SU-DHL-6 (cell line): Measurements from ENCODE around the gene PIGH.

Experiments used
- CTCF ChIP-seq: fragments of 200-600 bp; sonication (generic); IDR thresholded peaks from one replicate; pipeline ENCODE4 v1.5.1; 2017; ENCODE audit warnings: antibody characterized with exemption, mild to moderate bottlenecking, low read length, moderate library complexity; ENCODE audit not compliant: insufficient read depth, poor library complexity, severe bottlenecking
- EZH2phosphoT487 ChIP-seq: fragments of 200-600 bp; sonication (generic), shearing (Covaris generic); conservative IDR thresholded peaks from 2 replicates; pipeline ENCODE4 v1.6.1; 2018; ENCODE audit warnings: mild to moderate bottlenecking, antibody characterized with exemption, low read length, moderate library complexity, mixed read lengths

GRCh38 chr14:67562776-67563150 is 37.3 kb downstream of the PIGH start:
- TF ChIP-seq CTCF (no peak), EZH2phosphoT487 (no peak)
